ENCODE results near the gene DIS3L2.

The DIS3L2 gene

GRCh38 chr2:231957913-231958763 lies 3.4 kb upstream of the DIS3L2 start:
- no peak for DNase-seq

- no peak for DNase-seq
These were observed 634 bp upstream of the DIS3L2 start for GRCh38 chr2:231960810-231961348.

GRCh38 chr2:231965102-231965501 lies 3.6 kb downstream of the DIS3L2 start:
- no peak for DNase-seq

- DNase-seq = no peak
These were observed 5.4 kb downstream of the DIS3L2 start for GRCh38 chr2:231966886-231967285.

GRCh38 chr2:231968820-231969219 lies 7.3 kb downstream of the DIS3L2 start:
- DNase-seq = no peak

- no peak for DNase-seq
These were observed 8.9 kb downstream of the DIS3L2 start for GRCh38 chr2:231970461-231970860.

- no peak for DNase-seq
These were observed 13.5 kb downstream of the DIS3L2 start for GRCh38 chr2:231975001-231975400.

GRCh38 chr2:231977430-231977829 lies 15.9 kb downstream of the DIS3L2 start:
- DNase-seq = no peak

- DNase-seq = peak; percentile 17
These were observed 23.5 kb downstream of the DIS3L2 start for GRCh38 chr2:231984992-231985391.

- no peak for DNase-seq
These were observed 24.3 kb downstream of the DIS3L2 start for GRCh38 chr2:231985823-231986261.

GRCh38 chr2:231987124-231987727 lies 25.7 kb downstream of the DIS3L2 start:
- no peak for DNase-seq

GRCh38 chr2:231988179-231988866 lies 26.8 kb downstream of the DIS3L2 start:
- no peak for DNase-seq

- DNase-seq = no peak
These were observed 30.2 kb downstream of the DIS3L2 start for GRCh38 chr2:231991664-231992063.

GRCh38 chr2:231992888-231993287 lies 31.4 kb downstream of the DIS3L2 start:
- no peak for DNase-seq

GRCh38 chr2:231996797-231997540 lies 35.5 kb downstream of the DIS3L2 start:
- no peak for DNase-seq

- DNase-seq = no peak
These were observed 36.5 kb downstream of the DIS3L2 start for GRCh38 chr2:231998046-231998445.

- no peak for DNase-seq
These were observed 38.9 kb downstream of the DIS3L2 start for GRCh38 chr2:232000439-232000838.

GRCh38 chr2:232001073-232001472 lies 39.6 kb downstream of the DIS3L2 start:
- DNase-seq = no peak

GRCh38 chr2:232006253-232006652 lies 44.7 kb downstream of the DIS3L2 start:
- no peak for DNase-seq

GRCh38 chr2:232008907-232009638 lies 47.6 kb downstream of the DIS3L2 start:
- no peak for DNase-seq

GRCh38 chr2:232009639-232010274 lies 48.2 kb downstream of the DIS3L2 start:
- no peak for DNase-seq
